HEK293 (cell line): ENCODE measurements around the gene MLH3.

Experiments used
- CTCF ChIA-PET: fragments of 350-600 bp; formaldehyde crosslinking; extraction: SDS; loops from one replicate; lab custom pipeline; 2021; ENCODE audit warnings: antibody characterized with exemption; lab: Yijun Ruan, JAX
- POLR2A ChIA-PET: fragments of 300-600 bp; formaldehyde crosslinking; extraction: SDS; loops from one replicate; lab custom pipeline; 2020; ENCODE audit warnings: antibody characterized with exemption, inconsistent platforms; lab: Yijun Ruan, JAX
- H3K27ac ChIP-seq: fragments of 200-500 bp; sonication (Bioruptor generic); 2 replicates; pipeline ENCODE4 v1.5.1; 2014; ENCODE audit warnings: low read depth, low read length, control low read depth, inconsistent platforms; ENCODE audit errors: extremely low read depth
- H3K36me3 ChIP-seq, 2 experiments: fragments of 200-500 bp in 1 of 2; sonication (Bioruptor generic) in 1 of 2; 1 replicate in 1 of 2; 2 replicates in 1 of 2; pipeline ENCODE4 v1.5.1; 2014 to 2017; ENCODE audit warnings: inconsistent platforms in 2 of 2, low read length in 2 of 2; ENCODE audit not compliant: control insufficient read depth in 2 of 2, insufficient read depth in 1 of 2
- H3K4me1 ChIP-seq: fragments of 200-500 bp; sonication (Bioruptor generic); 2 replicates; pipeline ENCODE4 v1.5.1; 2014; ENCODE audit warnings: mild to moderate bottlenecking, low read length, inconsistent platforms; ENCODE audit not compliant: control insufficient read depth, insufficient read depth
- H3K4me3 ChIP-seq: 2 replicates; pipeline ENCODE4 v1.5.1; 2011; ENCODE audit warnings: low read depth, mild to moderate bottlenecking, control low read depth, low read length, moderate library complexity
- H3K9me3 ChIP-seq: fragments of 200-500 bp; sonication (Bioruptor generic); 2 replicates; pipeline ENCODE4 v1.5.1; 2014; ENCODE audit warnings: low read depth, low read length, inconsistent platforms; ENCODE audit not compliant: control insufficient read depth, insufficient read depth
- ELK4 ChIP-seq: IDR thresholded peaks from 2 replicates; pipeline ENCODE4 v1.6.1; 2011; ENCODE audit warnings: mild to moderate bottlenecking, low read depth, low read length, borderline replicate concordance
- GLI4 ChIP-seq: fragments of 450-650 bp; formaldehyde crosslinking; IDR thresholded peaks from 2 replicates; pipeline ENCODE4 v1.5.1; 2016; ENCODE audit warnings: missing biosample characterization, missing genetic modification characterization
- HOXA7 ChIP-seq: sonication (generic); formaldehyde crosslinking; IDR thresholded peaks from 2 replicates; pipeline ENCODE4 v1.8.1; 2022; ENCODE audit warnings: missing genetic modification reagents, borderline replicate concordance
- IKZF3 ChIP-seq: fragments of 450-650 bp; IDR thresholded peaks from 2 replicates; pipeline ENCODE4 v1.5.0; 2018; ENCODE audit warnings: missing biosample characterization, mild to moderate bottlenecking, missing genetic modification characterization, moderate library complexity
- KLF17 ChIP-seq: fragments of 450-650 bp; formaldehyde crosslinking; IDR thresholded peaks from 2 replicates; pipeline ENCODE4 v1.5.1; 2016; ENCODE audit warnings: missing biosample characterization, missing genetic modification characterization
- REST ChIP-seq: fragments of 450-650 bp; formaldehyde crosslinking; IDR thresholded peaks from 2 replicates; pipeline ENCODE4 v1.5.1; 2016; ENCODE audit warnings: missing biosample characterization, missing genetic modification characterization
- SETDB1 ChIP-seq: IDR thresholded peaks from one replicate; pipeline ENCODE4 v1.6.1; 2017; ENCODE audit warnings: mild to moderate bottlenecking, low read length, moderate library complexity, mixed read lengths; ENCODE audit not compliant: insufficient read length
- SP2 ChIP-seq: fragments of 450-650 bp; formaldehyde crosslinking; IDR thresholded peaks from 2 replicates; pipeline ENCODE4 v1.5.1; 2016; ENCODE audit warnings: missing biosample characterization, missing genetic modification characterization
- ZBTB21 ChIP-seq: fragments of 450-650 bp; formaldehyde crosslinking; IDR thresholded peaks from 2 replicates; pipeline ENCODE4 v1.5.1; 2017; ENCODE audit warnings: missing biosample characterization, missing genetic modification characterization
- ZBTB44 ChIP-seq: fragments of 450-650 bp; IDR thresholded peaks from 2 replicates; pipeline ENCODE4 v1.5.1; 2018; ENCODE audit warnings: missing biosample characterization, mild to moderate bottlenecking, missing genetic modification characterization
- ZEB2 ChIP-seq: fragments of 450-650 bp; formaldehyde crosslinking; IDR thresholded peaks from 2 replicates; pipeline ENCODE4 v1.5.1; 2016; ENCODE audit warnings: missing biosample characterization, missing genetic modification characterization
- ZFP3 ChIP-seq: fragments of 450-650 bp; formaldehyde crosslinking; IDR thresholded peaks from 2 replicates; pipeline ENCODE4 v1.5.1; 2016; ENCODE audit warnings: low read depth, missing biosample characterization, missing genetic modification characterization
- ZIC2 ChIP-seq: fragments of 450-650 bp; formaldehyde crosslinking; IDR thresholded peaks from 2 replicates; pipeline ENCODE4 v1.5.1; 2016; ENCODE audit warnings: missing biosample characterization, missing genetic modification characterization
- ZNF133 ChIP-seq: fragments of 450-650 bp; formaldehyde crosslinking; IDR thresholded peaks from 2 replicates; pipeline ENCODE4 v1.5.1; 2016; ENCODE audit warnings: missing biosample characterization, missing genetic modification characterization
- ZNF148 ChIP-seq: fragments of 450-650 bp; formaldehyde crosslinking; IDR thresholded peaks from 2 replicates; pipeline ENCODE4 v1.5.0; 2017; ENCODE audit warnings: missing biosample characterization, missing genetic modification characterization, borderline replicate concordance
- ZNF2 ChIP-seq: fragments of 450-650 bp; formaldehyde crosslinking; IDR thresholded peaks from 2 replicates; pipeline ENCODE4 v1.5.1; 2016; ENCODE audit warnings: missing biosample characterization, missing genetic modification characterization
- ZNF223 ChIP-seq: fragments of 450-650 bp; formaldehyde crosslinking; IDR thresholded peaks from 2 replicates; pipeline ENCODE4 v1.5.1; 2016; ENCODE audit warnings: missing biosample characterization, missing genetic modification characterization
- ZNF248 ChIP-seq: fragments of 450-650 bp; formaldehyde crosslinking; IDR thresholded peaks from 2 replicates; pipeline ENCODE4 v1.5.1; 2017; ENCODE audit warnings: missing biosample characterization, missing genetic modification characterization
- ZNF302 ChIP-seq: fragments of 450-650 bp; formaldehyde crosslinking; IDR thresholded peaks from 2 replicates; pipeline ENCODE4 v1.5.1; 2016; ENCODE audit warnings: missing biosample characterization, missing genetic modification characterization, low read depth
- ZNF362 ChIP-seq: fragments of 450-650 bp; formaldehyde crosslinking; IDR thresholded peaks from 2 replicates; pipeline ENCODE4 v1.5.1; 2016; ENCODE audit warnings: missing biosample characterization, missing genetic modification characterization
- ZNF366 ChIP-seq: fragments of 450-650 bp; formaldehyde crosslinking; conservative IDR thresholded peaks from 2 replicates; pipeline ENCODE4 v1.5.1; 2016; ENCODE audit warnings: missing biosample characterization, missing genetic modification characterization
- ZNF394 ChIP-seq: fragments of 450-650 bp; formaldehyde crosslinking; IDR thresholded peaks from 2 replicates; pipeline ENCODE4 v1.5.1; 2016; ENCODE audit warnings: missing biosample characterization, missing genetic modification characterization, mild to moderate bottlenecking, moderate library complexity, borderline replicate concordance
- ZNF658 ChIP-seq: fragments of 450-650 bp; formaldehyde crosslinking; IDR thresholded peaks from 2 replicates; pipeline ENCODE4; 2016; ENCODE audit warnings: missing biosample characterization, missing genetic modification characterization
- ZNF670 ChIP-seq: fragments of 450-650 bp; formaldehyde crosslinking; IDR thresholded peaks from 2 replicates; pipeline ENCODE4 v1.5.1; 2016; ENCODE audit warnings: missing biosample characterization, missing genetic modification characterization, low read depth
- ZSCAN30 ChIP-seq: fragments of 450-650 bp; IDR thresholded peaks from 2 replicates; pipeline ENCODE4 v1.5.1; 2018; ENCODE audit warnings: missing biosample characterization, mild to moderate bottlenecking, missing genetic modification characterization, moderate library complexity

The MLH3 gene

GRCh38 chr14:75041613-75042012 is 9.7 kb downstream of the MLH3 start:
- no peak for TF ChIP-seq ZNF148 (tag by site-specific recombination)
- TF ChIP-seq ZNF670: no peak
- no peak for TF ChIP-seq ZBTB21 (tag by site-specific recombination)
- no peak for TF ChIP-seq ZEB2
- no peak for TF ChIP-seq ZIC2 (tag by site-specific recombination)
- TF ChIP-seq ZFP3 (tag by site-specific recombination): no peak
- no peak for TF ChIP-seq ELK4
- TF ChIP-seq ZNF248 (tag by site-specific recombination): no peak
- TF ChIP-seq REST: no peak
- TF ChIP-seq ZNF133 (tag by site-specific recombination): no peak
- no peak for TF ChIP-seq GLI4 (tag by site-specific recombination)
- TF ChIP-seq SP2 (tag by site-specific recombination): no peak
- TF ChIP-seq ZSCAN30 (tag by site-specific recombination): no peak
- TF ChIP-seq ZNF366: no peak
- peaks cover 6% of the 10 kb centered on the region for H3K4me1 ChIP-seq
- ChIA-PET POLR2A (no interaction called here), CTCF (interaction anchor here (0.5 to 1.2 kb wide), 3 partner anchors 46 to 431 kb away, joined by 3 to 4 read pairs (median 3); no protein-coding TSS in a partner anchor)
- H3K4me3 ChIP-seq: no peak overlapping the region
- no peak overlapping the region for H3K27ac ChIP-seq
- no peaks in the 10 kb centered on the region for H3K9me3 ChIP-seq
- peaks cover 0 to 17% of the 10 kb centered on the region in 2 experiments; a peak in 1 of 3 replicates for H3K36me3 ChIP-seq

- TF ChIP-seq ZBTB44 (tag by site-specific recombination) (no peak), ZNF394 (tag by site-specific recombination) (no peak), ZNF223 (no peak), ZNF302 (tag by site-specific recombination) (no peak), KLF17 (no peak), SETDB1 (no peak), IKZF3 (tag by site-specific recombination) (no peak), ZNF362 (tag by site-specific recombination) (no peak), ZNF658 (tag by site-specific recombination) (no peak), ZNF2 (tag by site-specific recombination) (no peak), HOXA7 (CRISPR knock-in tag) (no peak)
- Histone ChIP-seq H3K4me1 (peaks cover 6% of the 10 kb centered on the region), H3K9me3 (no peaks in the 10 kb centered on the region), H3K36me3 (peaks cover under 1 to 17% of the 10 kb centered on the region in 2 experiments; a peak in 2 of 3 replicates), H3K4me3 (no peak overlapping the region), H3K27ac (no peak overlapping the region)
- POLR2A ChIA-PET: no interaction called here
- CTCF ChIA-PET: no interaction called here
These were observed 10.3 kb downstream of the MLH3 start for GRCh38 chr14:75040959-75041358.
